Stimulated activated CD4-positive, alpha-beta T cell treated with anti-CD3 and anti-CD28 coated beads, Interleukin-1b, Interleukin-23, amount 100 ng/mL, for 4 hours (primary cell): ENCODE results near the gene HDAC10.

Experiments
- DNase-seq, 2 donors: peaks; one replicate each; pipeline ENCODE4 v3.0.0-alpha.2; 2020; ENCODE audit warnings: low read depth in 2 of 2

HDAC10 gene

GRCh38 chr22:50200461-50201190 is 50.4 kb downstream of the HDAC10 start, which contains the start of gene SELENOO:
Gene SELENOO, plus strand, starts transcription at chr22:50201011. Its CDS starts 26 bp downstream, at chr22:50201037.
- peak; percentile 80 to 93 for DNase-seq

DNA sequence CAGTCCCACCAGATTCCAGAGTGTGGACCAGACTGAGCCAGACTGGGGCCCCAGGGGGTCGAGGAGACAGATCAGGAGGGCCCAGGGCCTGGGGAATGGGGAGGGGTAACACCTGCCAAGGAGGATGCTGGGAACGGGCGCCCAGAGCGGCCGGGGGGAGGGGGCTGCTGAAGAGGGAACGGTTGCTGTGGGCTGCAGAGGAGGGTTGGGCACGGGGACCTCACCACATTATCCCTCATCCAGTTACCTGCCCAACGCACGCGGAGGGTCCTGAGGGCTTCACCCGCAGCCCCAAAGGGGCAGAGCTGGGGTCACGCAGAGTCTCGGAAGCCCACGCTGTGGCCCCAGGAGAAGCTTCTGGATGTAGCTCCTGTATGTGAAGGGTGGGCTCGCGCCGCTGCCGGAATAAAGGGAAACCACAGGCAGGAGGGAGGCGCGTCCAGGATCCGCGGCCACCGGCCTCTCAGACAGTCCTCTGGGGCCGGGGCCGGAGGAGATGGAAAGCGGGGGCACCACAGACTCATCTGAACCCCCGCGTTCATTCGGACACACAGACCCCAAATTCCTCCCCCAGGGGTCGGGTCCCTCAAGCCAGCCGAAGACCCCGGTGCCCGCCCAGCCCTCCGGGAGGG is 51.1 kb downstream of the HDAC10 start:
- no peak for DNase-seq

DNA sequence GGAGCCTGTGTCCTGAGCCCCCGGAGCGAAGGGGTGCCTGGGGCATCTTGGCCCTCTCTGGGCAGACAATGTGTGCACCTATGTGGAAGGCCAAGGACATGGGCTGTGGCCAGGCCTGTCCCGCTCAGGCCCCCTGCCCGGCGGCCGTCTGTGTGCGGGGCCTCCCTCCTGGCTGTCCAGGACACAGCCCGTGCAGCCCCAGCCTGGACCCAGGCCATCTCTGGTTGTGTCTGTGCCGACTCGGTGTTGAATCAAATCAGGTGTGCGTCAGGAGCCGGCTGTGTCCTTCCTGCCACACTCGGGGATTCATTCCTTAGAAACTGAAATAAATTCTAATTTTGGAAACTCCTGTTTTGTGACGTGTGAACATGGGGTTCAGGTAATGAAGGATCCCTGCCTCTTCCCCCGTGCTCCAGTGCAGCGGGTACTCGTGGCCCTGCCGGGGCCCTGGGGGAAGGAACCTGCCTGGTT is 51.8 kb downstream of the HDAC10 start:
- DNase-seq = no peak

DNA sequence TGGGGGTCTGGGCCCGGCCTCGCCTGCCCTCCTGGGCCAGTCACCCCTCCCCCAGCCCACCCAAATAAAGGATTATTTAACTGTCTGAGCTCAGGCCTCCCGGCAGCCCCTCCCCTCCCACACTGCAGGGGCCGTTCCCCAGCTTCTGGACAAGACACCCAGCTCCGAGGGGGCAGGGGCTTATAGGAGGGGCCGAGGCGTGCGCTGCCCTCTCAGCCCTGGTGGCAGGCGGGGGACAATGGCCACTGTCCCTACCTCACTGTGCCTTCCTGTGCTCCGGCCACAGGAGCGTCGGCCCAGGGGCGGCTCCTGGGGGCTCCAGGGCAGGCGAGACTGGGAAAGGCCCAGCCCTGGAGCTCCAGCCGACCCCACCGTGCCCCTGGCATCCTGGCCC is 52.4 kb downstream of the HDAC10 start:
- DNase-seq = no peak

DNA sequence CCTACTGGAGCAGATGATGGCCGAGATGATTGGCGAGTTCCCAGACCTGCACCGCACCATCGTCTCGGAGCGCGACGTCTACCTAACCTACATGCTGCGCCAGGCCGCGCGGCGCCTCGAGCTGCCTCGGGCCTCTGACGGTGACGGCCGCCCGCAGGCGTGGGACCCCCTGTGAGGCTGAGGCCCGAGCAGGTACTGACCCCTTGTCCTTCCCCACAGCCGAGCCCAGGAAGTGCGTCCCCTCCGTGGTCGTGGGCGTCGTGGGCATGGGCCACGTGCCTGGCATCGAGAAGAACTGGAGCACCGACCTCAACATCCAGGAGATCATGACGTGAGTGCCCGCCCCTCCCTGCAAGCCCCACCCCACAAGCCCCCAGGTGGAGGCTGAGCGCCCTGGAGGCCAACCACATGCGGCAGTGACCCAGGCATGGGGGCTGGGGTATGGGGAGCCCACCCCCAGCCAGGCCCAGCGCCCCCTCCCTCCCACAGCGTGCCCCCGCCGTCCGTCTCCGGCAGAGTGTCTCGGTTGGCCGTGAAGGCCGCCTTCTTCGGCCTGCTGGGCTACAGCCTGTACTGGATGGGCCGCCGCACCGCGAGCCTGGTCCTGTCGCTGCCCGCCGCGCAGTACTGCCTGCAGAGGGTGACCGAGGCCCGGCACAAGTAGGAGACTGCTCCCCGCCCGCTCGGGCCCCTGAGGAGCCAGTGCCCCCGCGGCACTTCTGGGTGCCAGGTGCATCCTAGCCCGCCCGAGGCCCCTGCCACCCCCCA is 53.0 kb downstream of the HDAC10 start:
- no peak for DNase-seq

- no peak for DNase-seq
Measured at GRCh38 chr22:50197000-50197800, 53.9 kb downstream of the HDAC10 start.

DNA sequence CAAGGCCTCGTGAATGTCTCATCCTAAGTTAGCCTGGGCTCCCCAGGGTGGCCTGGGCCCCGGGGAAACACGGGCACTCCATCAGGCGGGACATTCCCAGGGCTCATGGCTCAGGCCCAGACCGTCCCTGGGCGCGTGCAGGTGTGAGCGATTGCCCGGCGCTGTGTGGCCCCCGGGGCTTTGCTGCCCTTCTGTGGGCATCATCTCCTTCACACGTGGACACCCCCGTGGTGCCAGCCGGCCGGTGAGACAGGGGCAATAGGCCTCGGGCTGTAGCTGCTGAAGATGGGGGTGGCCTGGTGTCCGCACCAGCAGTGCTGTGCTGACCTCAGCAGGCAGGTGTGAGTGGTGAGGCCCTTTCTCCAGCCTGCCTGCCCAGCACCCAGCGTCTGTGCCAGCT is 54.8 kb downstream of the HDAC10 start:
- DNase-seq = no peak
